Hindlimb muscle (tissue), 1 donor: ENCODE measurements around the gene PDLIM4. TPM values are rescaled to one million over a fixed set of nuclear protein-coding genes. Genes with fewer than 3 reads are reported as not detected.

Experiments
- DNase-seq: peaks from one replicate; pipeline ENCODE4 v3.0.0-alpha.2; 2013
- polyA plus RNA-seq: library from polyadenylated mRNA; unstranded; fragments of 120-200 nt; gene quantifications from one replicate; pipeline ENCODE4 v1.2.1, GENCODE V29; 2013; ENCODE audit not compliant: insufficient read length

Gene PDLIM4, protein sequence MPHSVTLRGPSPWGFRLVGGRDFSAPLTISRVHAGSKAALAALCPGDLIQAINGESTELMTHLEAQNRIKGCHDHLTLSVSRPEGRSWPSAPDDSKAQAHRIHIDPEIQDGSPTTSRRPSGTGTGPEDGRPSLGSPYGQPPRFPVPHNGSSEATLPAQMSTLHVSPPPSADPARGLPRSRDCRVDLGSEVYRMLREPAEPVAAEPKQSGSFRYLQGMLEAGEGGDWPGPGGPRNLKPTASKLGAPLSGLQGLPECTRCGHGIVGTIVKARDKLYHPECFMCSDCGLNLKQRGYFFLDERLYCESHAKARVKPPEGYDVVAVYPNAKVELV
- 51.7 TPM for polyA plus RNA-seq

- peak; percentile 72 for DNase-seq
Observed at GRCh38 chr5:132257131-132258101, at the start of gene PDLIM4. Gene PDLIM4 (plus strand): TSS chr5:132257696. CDS start chr5:132257735, 39 bp downstream.

GRCh38 chr5:132207778-132208177 lies 49.7 kb upstream of the PDLIM4 start:
- DNase-seq = no peak

GRCh38 chr5:132209131-132209530 lies 48.4 kb upstream of the PDLIM4 start:
- no peak for DNase-seq

- DNase-seq = no peak
Observed at GRCh38 chr5:132209901-132210545, 47.5 kb upstream of the PDLIM4 start.

- no peak for DNase-seq
Observed at GRCh38 chr5:132210944-132211343, 46.6 kb upstream of the PDLIM4 start.

DNA sequence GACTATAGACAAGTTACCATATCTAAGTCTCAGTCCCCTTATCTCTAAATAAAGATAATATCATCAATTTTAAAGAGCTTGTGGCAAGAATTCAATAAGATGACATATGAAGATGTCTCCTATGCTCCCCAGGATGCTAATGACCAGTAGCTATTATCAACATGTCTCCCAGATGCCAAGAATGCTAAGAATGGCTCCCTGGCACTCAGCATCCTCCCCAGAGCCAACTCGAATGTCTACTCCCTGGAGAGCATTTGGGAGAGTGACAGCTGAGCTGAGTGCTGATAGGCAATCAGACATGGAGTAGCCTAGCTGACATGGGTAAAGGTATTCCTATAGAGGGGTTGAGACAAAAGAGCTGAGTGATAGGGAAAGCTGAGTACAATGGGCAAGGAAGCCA lies 45.7 kb upstream of the PDLIM4 start:
- DNase-seq = no peak

- DNase-seq = no peak
Observed at GRCh38 chr5:132213666-132214065, 43.8 kb upstream of the PDLIM4 start.

DNA sequence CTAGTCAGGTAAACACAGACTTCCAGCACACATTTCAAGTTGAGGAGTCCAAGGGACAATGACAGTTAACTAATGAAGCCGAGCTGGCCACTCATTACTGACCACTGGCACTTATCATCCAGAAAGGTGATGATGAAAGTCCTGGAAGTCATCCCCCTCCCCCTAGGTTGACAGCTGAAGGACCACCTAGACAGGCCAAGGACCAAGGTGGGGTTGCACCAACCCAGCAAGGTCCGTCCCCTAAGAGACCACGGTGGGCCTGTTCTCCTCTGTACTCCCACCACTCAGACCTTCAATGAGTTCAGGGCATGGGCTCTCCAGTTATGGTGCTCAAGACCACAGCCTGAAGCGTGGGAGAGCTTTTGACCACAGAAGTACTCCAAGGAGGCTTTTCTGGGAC lies 43.0 kb upstream of the PDLIM4 start:
- DNase-seq = no peak

DNA sequence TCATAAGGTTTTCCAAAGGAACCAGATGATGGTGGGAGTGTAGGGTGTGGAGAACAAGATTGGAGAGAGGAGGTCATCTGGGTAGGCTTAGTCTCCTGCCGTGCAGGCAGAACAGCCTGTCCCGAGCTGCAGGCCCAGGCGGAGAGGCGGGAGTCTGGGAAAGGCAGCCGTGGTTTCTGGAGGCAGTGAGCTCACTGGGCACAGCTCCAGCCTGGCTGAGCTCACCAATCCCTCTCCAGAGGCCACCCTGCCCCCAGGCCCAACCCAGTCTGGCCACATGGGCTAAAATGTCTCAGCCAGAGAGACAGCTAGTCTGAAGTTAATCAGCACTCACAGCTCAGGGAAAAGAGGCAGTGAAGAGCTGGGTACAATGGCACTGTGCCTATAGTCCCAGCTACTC lies 42.2 kb upstream of the PDLIM4 start:
- DNase-seq = peak; percentile 82

DNA sequence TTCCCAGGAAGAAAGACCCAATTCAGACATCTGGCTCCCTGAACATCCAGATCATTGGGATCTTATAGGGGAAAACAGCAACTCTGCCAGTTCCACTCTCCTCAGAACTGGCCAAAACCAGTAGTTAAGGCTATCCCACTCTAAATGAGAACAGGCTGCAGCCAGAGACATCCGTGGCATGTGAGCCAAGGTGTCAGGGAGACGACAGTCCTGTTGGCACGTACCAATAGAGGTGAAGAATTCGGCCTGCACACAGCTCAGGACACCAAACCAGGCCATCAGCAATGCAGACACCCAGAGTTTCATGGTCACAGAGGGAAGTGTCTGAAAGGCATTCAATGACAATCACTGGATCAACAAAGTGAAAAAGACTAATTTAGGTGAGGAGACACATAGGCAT lies 39.2 kb upstream of the PDLIM4 start:
- DNase-seq = no peak

GRCh38 chr5:132219289-132219970 lies 38.1 kb upstream of the PDLIM4 start:
- no peak for DNase-seq

- DNase-seq = no peak
Observed at GRCh38 chr5:132219981-132220380, 37.5 kb upstream of the PDLIM4 start.

GRCh38 chr5:132220491-132220890 lies 37.0 kb upstream of the PDLIM4 start:
- DNase-seq = no peak

- peak; percentile 93 for DNase-seq
Observed at GRCh38 chr5:132221781-132222648, 35.5 kb upstream of the PDLIM4 start.

DNA sequence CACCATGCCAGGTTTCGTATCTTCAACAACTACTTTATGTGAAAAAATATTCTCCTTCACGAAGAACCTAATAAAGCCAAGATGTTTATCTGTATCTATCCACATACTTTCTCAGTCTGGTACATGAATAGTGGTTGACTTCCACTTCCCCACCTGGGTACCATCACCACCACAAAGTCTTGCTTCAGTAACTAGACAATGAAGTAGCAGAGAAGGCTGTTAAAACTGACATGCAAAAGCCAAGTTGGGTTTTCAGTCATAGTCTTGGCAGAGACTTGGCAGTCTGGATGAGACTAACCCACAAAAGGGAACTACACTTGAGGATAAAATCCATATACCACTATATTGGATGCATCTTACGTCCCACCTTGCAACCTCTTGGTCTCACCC lies 34.9 kb upstream of the PDLIM4 start:
- no peak for DNase-seq

- DNase-seq = no peak
Observed at GRCh38 chr5:132223861-132224260, 33.6 kb upstream of the PDLIM4 start.

DNA sequence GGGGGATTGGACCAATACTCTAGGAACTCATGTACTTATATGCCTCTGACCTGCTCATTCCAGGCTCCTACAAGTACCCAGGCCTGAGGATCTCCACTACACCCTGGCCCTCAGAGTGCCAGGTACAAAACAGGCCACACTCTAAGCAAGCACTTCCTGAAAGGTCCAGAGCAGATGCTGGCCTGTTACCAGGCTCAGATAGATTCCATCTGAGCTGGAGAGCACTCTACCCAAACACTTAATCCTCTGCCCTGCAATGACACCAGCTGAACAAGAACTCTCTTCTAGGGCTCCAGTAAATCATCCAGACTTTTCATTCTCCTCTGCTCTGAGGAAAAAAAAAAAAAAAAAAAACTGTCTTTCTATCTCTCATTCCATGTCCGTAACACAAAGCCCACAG lies 32.8 kb upstream of the PDLIM4 start:
- no peak for DNase-seq

GRCh38 chr5:132225165-132226032 lies 32.1 kb upstream of the PDLIM4 start:
- peak; percentile 74 for DNase-seq

DNA sequence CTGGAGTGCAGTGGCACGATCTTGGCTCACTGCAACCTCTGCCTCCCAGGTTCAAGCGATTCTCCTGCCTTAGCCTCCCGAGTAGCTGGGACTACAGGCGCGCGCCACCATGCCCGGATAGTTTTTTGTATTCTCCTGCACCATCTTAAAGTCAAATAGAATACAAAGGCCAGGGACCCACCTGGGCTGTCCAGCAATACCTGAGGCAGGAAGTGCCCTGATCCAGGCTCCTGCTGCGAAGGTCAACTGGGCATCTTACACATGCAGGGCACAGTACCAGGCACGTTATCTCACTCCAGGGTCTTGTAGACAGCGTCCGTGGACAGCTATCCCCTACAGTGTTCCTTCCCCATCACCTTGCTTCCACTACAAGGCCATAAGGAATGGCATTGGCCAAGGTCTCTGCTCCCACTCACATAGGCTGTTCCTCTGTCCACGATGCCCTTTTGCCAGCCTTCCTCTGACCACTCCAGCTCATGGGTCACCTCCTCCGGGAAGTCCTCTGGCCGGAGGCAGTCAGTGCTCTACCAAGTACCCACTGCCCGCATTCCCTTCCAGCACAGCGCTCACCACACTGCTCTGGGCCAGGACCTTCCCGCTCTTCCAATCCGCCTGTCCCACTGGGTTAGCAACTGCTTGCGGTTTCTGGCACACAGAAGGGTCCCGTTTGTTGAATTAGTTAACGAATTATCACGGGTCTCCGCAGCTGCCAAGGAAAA lies 30.8 kb upstream of the PDLIM4 start:
- no peak for DNase-seq

GRCh38 chr5:132227235-132227484 lies 30.3 kb upstream of the PDLIM4 start:
- peak; percentile 71 for DNase-seq
